Measurements from ENCODE around the gene MYOF. TPM values are rescaled to one million over a fixed set of nuclear protein-coding genes. Genes with fewer than 3 reads are reported as not detected.
A peak's percentile ranks its signal among the peaks of the same experiment; 100 is the strongest.

MYOF gene
- total RNA-seq: 90.4 TPM

- DNase-seq: peak; percentile 93
Measured at GRCh38 chr10:93482145-93482834, at the start of gene MYOF. TSS of gene MYOF (minus strand) at chr10:93482334. CDS start at chr10:93482194, 140 bp downstream.

GRCh38 chr10:93518531-93518930 lies 36.4 kb upstream of the MYOF start:
- no peak for DNase-seq

DNA sequence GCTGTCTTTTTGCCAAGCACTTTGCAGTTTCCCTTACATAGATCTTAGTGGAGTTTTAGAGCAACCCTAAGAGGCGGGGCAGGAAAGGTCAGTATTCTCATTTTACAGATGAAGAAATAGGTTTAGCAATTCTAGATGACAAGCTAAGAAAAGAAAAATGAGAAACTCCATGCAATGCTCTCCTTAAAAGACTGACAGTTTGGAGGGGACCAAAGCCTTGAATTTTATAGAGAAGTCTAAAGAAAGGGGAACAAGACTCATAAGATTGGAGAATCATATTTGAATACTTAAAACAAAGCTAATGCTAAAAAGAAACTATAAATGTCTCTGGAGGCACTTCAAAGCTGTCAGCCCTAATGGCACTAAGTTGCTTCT lies 33.9 kb upstream of the MYOF start:
- DNase-seq: no peak

DNA sequence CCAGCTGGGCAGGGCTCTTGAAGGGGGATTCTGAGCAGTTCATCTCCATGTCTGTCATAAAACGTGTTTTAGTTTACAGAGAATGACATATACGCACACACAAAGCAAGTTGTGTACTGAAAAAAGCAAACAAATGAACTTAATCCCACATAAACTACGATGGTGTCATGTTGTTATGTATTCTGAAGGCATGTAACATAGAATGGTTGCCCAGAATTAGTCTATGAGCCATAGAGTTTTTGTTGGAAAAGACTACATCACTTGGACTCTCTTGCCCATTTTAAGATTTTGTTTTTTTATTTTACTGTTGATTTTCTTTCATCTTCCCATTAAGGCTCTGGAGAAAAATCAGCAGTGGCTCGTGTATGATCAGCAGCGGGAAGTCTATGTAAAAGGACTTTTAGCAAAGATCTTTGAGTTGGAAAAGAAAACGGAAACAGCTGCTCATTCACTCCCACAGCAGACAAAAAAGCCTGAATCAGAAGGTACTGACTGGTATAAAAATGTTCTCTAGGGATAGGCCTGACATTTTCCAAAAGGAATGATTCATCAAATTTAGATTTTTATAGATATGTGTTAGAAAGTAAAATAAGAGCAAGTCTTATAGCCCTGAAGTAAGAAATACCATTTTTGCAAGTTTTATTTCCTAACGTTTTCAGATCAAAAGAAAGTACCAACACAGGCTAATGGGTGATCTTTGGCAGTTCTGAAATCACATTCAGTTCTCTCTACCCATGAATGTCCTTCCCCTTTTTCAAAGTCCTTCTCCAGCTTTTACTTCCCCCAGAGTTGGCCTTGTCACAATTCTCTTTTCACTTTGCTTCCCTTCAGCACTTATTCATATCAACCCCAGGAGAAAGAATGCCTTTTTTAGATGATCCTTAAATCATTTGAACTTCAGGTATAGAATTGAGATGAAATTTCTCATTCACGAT lies 33.2 kb upstream of the MYOF start:
- no peak for DNase-seq

DNA sequence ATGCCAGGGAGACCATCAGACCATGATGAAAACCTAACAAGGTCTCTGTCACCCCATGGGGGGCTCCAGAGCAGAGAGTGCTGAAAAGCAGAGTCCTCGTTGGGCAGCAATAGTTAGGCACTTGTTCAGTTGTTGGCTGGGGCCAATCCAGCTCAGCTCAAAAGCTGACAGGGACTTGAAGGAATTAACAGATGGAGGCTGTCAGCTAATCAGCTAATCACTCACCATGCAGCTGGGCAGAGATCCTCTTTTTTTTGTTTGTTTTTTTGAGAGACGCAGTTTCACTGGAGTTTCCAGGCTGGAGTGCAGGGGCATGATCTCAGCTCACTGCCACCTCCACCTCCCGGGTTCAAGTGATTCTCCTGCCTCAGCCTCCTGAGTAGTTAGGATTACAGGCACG lies 32.4 kb upstream of the MYOF start:
- no peak for DNase-seq

- DNase-seq: no peak
Measured at GRCh38 chr10:93513091-93513490, 31.0 kb upstream of the MYOF start.

GRCh38 chr10:93512565-93512964 lies 30.4 kb upstream of the MYOF start:
- no peak for DNase-seq

- DNase-seq: no peak
Measured at GRCh38 chr10:93509816-93510215, 27.7 kb upstream of the MYOF start.

- no peak for DNase-seq
Measured at GRCh38 chr10:93505075-93505474, 22.9 kb upstream of the MYOF start.

- DNase-seq: no peak
Measured at GRCh38 chr10:93503075-93503474, 20.9 kb upstream of the MYOF start.

DNA sequence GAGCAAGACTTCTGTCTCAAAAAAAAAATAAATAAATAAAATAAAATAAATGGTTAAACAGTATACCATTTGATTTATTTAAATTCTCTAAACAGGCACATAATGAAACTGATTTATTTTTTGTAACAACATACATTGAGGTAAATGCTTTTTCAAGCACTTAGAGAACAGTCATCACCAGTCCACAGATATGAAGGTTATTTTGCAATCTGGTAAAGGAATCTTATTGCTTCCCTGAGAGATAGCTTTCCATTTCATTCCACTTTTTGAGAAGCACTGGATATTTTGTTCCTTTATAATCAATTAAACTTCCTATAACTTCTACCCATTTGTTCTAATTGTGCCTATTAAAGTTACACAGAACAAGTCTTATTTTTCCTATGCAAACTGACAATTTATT lies 19.5 kb upstream of the MYOF start:
- no peak for DNase-seq

DNA sequence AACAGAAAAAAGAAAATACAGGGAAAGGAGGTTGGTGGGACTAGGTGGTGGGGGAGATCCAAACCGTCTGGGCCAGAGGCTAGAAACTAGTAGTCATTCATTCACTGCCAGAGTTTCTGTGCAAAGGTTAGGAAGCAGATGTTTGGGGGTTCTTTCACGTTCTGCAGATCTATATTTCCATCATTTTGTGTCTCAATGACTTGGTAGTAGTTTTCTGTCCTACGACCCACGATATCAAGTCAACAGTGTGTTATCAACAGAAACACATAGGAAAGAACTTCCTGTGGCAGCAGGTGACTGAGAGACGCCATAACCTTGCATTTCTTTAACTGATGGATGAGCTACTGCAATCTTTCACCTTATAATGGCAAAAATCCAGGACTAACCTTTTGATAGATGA lies 16.0 kb upstream of the MYOF start:
- DNase-seq: no peak

DNA sequence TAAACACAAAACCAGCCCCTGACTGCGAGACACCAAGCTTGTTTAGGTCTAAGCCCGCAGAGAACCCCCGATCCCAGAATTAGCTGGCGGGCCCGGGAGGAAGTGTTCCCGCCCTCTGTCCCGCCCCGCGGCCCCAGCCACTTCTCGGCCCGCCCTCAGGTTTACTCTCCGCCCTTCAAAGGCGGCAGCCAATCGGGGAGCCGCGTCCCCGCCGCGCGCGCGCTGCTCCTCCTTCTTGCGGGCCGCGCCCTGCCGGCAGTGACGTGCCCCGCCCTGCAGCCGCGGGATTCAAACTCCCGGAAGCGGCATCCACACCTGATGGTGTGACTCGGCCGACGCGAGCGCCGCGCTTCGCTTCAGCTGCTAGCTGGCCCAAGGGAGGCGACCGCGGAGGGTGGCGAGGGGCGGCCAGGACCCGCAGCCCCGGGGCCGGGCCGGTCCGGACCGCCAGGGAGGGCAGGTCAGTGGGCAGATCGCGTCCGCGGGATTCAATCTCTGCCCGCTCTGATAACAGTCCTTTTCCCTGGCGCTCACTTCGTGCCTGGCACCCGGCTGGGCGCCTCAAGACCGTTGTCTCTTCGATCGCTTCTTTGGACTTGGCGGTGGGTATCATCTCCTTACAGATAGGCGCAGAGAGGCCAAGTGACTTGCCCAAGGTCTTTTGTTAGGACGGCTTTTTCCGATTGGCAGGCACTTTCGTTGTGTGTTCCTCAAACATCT lies 14.3 kb upstream of the MYOF start, which contains the start of gene CEP55:
Gene CEP55 (plus strand): TSS at position 291 of the 720 bp plus-strand sequence. CDS start 3,440 bp downstream, outside the sequence.
- DNase-seq: peak; percentile 89

DNA sequence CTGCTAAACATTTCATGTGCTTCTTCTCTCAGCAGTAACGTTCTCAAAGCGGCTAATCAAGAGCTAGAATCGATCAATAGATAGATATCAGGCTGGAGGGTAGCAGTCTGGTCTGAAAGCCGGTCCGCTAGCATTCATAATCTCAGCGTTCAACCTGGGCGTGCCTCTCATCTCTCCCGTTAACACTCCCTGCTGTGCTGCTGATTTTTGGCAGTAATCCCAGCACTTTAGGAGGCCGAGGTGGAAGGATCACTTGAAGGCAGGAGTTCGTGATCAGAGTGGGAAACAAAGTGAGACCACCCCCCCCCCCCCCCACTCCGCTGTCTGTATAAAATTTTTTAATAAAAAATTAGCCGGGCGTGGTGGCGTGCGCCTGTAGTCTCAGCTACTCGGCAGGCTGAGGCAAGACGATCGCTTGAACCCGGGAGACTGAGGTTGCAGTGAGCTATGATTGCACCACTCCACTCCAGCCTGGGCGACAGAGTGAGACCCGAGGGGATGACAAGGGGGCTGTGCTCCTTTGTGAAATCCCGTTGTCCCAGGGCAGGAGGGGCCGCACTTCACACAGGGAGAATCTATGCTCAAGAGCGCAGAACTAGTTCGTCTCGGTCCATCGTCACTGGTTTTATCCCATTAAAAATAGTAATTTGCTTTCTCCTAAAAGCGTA lies 13.7 kb upstream of the MYOF start:
- no peak for DNase-seq

DNA sequence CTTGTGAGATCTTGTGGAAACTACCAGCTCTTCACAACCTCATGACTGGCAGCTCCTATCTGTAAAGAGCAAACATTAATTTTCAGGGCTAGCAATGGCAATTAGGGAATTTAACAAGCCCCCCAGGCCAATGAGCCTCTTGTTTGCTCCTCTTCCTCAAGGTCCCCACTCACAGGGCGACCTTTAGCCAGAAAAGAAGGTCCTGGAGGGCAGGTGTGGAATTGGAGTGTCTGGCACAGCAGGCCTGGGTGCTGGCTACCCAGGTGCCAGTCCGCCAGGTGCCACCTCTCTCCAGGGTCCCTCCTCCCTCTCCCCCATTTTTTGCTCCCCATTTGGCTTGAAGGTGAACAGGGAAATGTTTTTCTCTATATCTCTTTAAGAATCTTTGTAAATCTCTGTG lies 12.4 kb upstream of the MYOF start:
- no peak for DNase-seq

DNA sequence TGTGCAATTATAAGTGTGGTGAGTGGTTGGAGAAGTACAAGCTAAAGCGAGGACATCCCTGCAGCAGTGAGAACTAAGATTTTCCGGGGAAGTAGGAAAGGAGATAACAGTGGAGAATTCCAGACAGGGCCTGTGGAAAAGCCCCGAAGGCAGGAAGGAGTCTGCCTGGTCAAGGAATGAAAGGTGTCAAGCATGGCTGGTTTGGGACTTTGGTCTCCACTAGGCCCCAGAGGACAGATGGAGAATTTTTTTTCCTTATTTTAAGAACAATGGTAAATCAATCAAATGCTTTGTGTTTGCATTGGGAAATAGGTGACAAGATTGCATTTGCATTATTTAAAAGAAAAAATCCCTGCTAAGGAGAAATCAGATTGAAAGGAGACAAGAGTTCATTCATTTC lies 11.0 kb upstream of the MYOF start:
- DNase-seq: no peak

GRCh38 chr10:93491602-93492121 lies 9.5 kb upstream of the MYOF start:
- DNase-seq: no peak

GRCh38 chr10:93488956-93489528 lies 6.9 kb upstream of the MYOF start:
- no peak for DNase-seq

DNA sequence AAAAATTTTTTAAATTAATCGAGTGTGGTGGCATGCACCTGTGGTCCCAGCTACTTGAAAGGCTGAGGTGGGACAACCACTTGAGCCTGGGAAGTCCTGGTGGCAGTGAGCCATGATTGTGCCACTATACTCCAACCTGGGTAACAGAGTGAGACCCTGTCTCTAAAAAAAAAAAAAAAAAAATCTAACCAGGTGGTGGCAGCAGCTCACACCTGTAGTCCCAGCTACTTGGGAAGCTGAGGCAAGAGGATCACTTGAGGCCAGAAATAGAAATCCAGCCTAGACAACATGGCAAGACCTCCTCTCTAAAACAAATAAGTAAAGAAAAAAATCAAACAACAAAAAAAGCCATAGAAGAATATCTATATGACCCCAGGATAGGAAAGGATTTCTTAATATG lies 3.6 kb upstream of the MYOF start:
- DNase-seq: no peak

DNA sequence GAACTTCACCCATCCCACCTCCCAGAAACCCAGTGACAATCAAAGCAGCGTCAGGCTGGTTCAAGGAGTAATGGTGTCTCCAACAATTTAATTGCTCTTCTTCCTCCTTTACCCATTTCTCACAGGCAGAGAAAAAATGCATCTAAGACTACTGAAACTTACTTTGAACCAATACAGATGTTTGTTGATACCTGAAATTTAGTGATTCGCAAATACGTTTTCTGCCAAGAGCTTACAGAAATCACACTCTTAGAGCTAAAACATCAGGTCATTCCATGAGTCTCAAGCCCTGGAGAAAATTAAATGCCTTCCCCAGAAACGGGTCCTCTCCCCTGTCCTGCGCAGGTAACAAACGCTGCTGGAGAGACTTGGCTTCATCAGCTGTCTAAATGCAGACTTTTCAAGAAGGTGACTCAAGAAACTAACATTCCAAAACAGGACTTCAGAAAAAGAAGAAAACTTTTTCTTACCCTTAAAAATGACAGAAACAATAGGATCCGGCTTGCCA lies 443 bp downstream of the MYOF start:
- peak; percentile 58 for DNase-seq

DNA sequence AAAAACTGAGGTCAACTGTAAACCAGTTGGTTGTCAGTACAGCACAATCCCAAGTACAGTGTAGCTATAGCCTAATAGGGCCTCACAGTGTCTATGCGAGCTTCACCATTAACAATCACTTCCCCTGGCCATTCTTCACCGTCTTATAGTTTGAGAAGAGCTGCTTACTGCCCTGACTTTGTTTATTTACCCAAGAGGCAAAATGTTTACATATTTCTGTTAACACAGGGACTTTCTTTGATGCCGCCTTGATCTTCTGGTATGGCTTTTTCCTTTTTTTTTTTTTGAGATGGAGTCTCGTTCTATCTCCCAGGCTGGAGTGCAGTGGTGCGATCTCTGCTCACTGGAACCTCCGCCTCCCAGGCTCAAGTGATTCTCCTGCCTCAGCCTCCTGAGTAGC lies 3.3 kb downstream of the MYOF start:
- DNase-seq: no peak

All from skin of body (tissue), 2 donors.